Prostate gland (tissue), 2 donors: ENCODE measurements around the gene NCF2. TPM values are rescaled to one million over a fixed set of nuclear protein-coding genes. Genes with fewer than 3 reads are reported as not detected.

ENCODE experiments used
- DNase-seq: peaks from one replicate; pipeline ENCODE4 v3.0.0-alpha.2; 2019; ENCODE audit warnings: low spot score
- H3K27ac ChIP-seq, 2 donors: fragments of 200-600 bp; sonication (generic); 2 replicates each; pipeline ENCODE4 v1.5.1; 2017 to 2019
- H3K27me3 ChIP-seq: fragments of 200-600 bp; sonication (generic); replicated peaks from 2 replicates; pipeline ENCODE4 v1.5.1; 2019; ENCODE audit not compliant: insufficient read depth
- H3K36me3 ChIP-seq, 2 donors: fragments of 200-600 bp; sonication (generic); 1 replicate in 1 of 2; 2 replicates in 1 of 2; pipeline versions ENCODE4 v1.5.1 to v1.8.1; 2017 to 2019
- H3K4me1 ChIP-seq: fragments of 200-600 bp; sonication (generic); replicated peaks from 2 replicates; pipeline ENCODE4 v1.5.1; 2019
- H3K4me3 ChIP-seq, 2 donors: fragments of 200-600 bp; sonication (generic); 2 replicates each; pipeline ENCODE4 v1.5.1; 2017 to 2019
- H3K9me3 ChIP-seq: fragments of 200-600 bp; sonication (generic); 2 replicates; pipeline ENCODE4 v1.5.1; 2017
- POLR2A ChIP-seq: fragments of 450-650 bp; IDR thresholded peaks from one replicate; pipeline ENCODE4 v1.6.1; 2016; ENCODE audit warnings: antibody characterized with exemption, mild to moderate bottlenecking
- POLR2AphosphoS5 ChIP-seq: sonication (generic); formaldehyde crosslinking; IDR thresholded peaks from one replicate; pipeline ENCODE4 v1.6.1; 2017; ENCODE audit warnings: antibody characterized with exemption
- WGBS: methylation state at CpG from one replicate; pipeline ENCODE4 v1.1.5; 2018; 5-methylcytosine and 5-hydroxymethylcytosine counted together
- intact Hi-C: fragments of 100-400 bp; cut with DNase I; formaldehyde crosslinking; loops from one replicate; pipeline ENCODE4 v1.14.2; 2022
- total RNA-seq, 2 donors: library from RNA; depleted of rRNA; stranded (reverse); fragments of >200 nt; gene quantifications; one replicate each; pipeline ENCODE4 v1.1.0, GENCODE V29; 2016
- TF ChIP-seq, protein P1 (sequence below), 4 experiments: fragments of 200-600 bp in 2 of 4; fragments of 450-650 bp in 2 of 4; sonication (generic) in 2 of 4; IDR thresholded peaks; 1 replicate in 3 of 4; 2 replicates in 1 of 4; pipeline ENCODE4 v1.5.1; 2016 to 2019; ENCODE audit warnings: antibody characterized with exemption in 4 of 4, mild to moderate bottlenecking in 2 of 4, moderate library complexity in 2 of 4

Gene NCF2
- total RNA-seq, 2 donors from 2014 or later: 2.1 to 5.6 TPM

DNA sequence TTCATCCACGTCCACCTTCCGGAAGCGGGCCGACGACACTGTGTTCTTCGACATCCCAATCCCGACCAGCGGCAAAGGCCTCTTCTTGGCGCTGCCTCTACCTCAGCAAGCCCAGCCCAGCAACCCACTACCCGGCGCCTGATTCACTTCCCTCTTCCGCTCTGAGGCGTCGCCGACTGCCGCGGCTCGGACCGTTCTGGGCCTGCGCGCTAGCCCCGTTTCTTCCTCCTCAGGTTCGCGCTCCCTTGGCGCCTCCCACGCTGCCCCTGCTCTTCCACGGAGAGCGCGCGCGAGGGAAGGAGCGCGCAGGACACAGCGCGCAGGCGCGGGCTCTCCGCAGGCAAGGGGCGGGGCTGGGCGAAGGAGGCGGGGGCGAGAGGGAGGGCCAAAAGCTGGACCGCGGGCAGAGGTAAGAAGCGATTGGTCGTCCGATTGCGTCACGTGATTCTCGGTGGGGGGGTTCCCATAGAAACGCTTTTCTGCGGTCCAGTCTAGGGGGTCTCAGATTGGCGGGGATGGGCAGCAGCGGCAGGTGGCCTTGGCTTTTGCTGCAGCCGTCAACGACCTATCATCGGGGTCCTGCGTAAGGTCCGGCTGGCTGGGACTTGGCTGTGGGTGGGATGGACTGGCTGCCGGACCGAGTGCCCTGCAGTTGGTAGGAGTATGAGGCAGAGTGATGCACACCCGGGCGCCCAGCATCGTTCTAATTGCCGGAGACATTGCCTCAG lies 45.5 kb upstream of the NCF2 start, which contains the start of gene ARPC5:
Gene ARPC5, minus strand, starts transcription at position 178 of the 728 bp plus-strand sequence. Its CDS starts 124 bp downstream, at position 54.
- Histone ChIP-seq H3K27me3 (no peaks in the 10 kb centered on the region), H3K9me3 (no peaks in the 10 kb centered on the region), H3K36me3 (no peaks in the 10 kb centered on the region), H3K27ac (peak within 1 kb of the TSS; percentile 87 to 90), H3K4me1 (no peaks in the 10 kb centered on the region), H3K4me3 (peak within 1 kb of the TSS; percentile 83 to 93)
- intact Hi-C loops: loop anchor here (5.0 to 10.0 kb wide), 2 partner anchors 163 to 399 kb away; partner anchors contain the start of genes COLGALT2 and SMG7
- peak; percentile 94 for DNase-seq
- WGBS: under 1% methylated on average over 62 of the region's 65 CpGs
- TF ChIP-seq, protein P1, sequence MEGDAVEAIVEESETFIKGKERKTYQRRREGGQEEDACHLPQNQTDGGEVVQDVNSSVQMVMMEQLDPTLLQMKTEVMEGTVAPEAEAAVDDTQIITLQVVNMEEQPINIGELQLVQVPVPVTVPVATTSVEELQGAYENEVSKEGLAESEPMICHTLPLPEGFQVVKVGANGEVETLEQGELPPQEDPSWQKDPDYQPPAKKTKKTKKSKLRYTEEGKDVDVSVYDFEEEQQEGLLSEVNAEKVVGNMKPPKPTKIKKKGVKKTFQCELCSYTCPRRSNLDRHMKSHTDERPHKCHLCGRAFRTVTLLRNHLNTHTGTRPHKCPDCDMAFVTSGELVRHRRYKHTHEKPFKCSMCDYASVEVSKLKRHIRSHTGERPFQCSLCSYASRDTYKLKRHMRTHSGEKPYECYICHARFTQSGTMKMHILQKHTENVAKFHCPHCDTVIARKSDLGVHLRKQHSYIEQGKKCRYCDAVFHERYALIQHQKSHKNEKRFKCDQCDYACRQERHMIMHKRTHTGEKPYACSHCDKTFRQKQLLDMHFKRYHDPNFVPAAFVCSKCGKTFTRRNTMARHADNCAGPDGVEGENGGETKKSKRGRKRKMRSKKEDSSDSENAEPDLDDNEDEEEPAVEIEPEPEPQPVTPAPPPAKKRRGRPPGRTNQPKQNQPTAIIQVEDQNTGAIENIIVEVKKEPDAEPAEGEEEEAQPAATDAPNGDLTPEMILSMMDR (IDR thresholded peaks at IDR 0.05): peak in 1 of 4 experiments; percentile 18
- peak; percentile 98 for TF ChIP-seq POLR2AphosphoS5
- TF ChIP-seq POLR2A: peak; percentile 89

DNA sequence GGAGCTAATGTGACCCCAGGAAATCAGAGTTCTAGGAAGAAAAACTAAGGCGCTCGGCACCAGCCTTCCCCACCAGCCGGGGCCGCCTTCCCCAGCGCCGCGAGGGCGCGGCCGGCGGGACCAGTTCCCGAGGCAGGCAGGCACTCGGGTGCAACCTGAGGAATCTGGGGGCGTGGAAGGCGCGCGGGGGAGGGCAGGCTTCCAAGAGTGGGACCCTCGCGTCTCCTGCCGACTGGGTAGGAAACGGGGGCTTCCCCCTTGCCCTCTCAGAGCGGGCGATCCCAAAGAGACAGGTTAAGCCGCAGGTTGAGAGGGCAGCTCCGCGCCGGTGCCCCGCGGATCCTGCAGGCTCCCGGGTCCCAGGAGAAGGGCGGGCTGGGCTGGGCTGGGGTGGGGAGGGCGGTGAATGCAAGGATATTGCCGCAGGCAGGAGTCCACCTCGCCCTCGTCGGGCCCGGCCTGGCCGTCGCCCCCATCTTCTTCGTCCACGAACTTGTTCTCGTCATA lies 44.9 kb upstream of the NCF2 start:
- WGBS: under 1% methylated on average over 41 of the region's 42 CpGs
- Histone ChIP-seq H3K4me1 (no peaks in the 10 kb centered on the region), H3K4me3 (peak overlapping the region; percentile 83 to 93), H3K36me3 (no peaks in the 10 kb centered on the region), H3K9me3 (no peaks in the 10 kb centered on the region), H3K27ac (peak overlapping the region; percentile 87 to 90), H3K27me3 (no peaks in the 10 kb centered on the region)
- no peak for DNase-seq
- TF ChIP-seq, protein P1 (IDR thresholded peaks at IDR 0.05): peak in 1 of 4 experiments; percentile 1
- no peak for TF ChIP-seq POLR2AphosphoS5
- intact Hi-C loops: loop anchor here (5.0 to 10.0 kb wide), 2 partner anchors 163 to 400 kb away; partner anchors contain the start of genes COLGALT2 and SMG7

DNA sequence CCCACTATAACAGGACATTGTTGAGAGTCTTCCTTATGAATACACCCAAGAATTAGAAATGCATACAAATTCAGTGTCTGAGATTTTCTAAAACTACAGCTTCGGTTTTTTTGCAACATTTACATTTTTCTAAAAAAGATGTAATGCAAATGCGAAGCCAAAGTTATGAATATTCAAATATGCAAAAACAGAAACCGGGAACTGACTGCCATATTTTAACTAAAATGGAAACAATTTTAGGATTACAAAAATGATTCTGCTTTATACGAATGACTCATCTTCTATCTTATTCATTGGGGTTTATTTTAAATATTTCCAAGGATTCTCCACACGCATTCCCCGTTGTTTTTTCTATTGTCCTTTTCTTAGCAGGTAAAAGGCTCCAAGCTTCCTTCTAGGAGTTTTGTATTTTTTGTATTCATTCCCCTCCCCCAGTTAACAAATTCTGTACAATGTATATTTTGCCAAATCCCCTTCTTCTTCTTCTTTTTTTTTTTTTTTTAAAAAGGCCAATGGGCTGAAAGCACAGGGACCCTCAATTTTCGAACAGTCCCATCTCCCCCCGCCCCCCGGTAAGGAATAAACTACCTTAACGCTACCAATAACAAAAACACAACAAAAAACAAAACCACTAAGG lies 44.3 kb upstream of the NCF2 start:
- Histone ChIP-seq H3K4me1 (no peaks in the 10 kb centered on the region), H3K27ac (peak overlapping the region; percentile 87 to 90), H3K27me3 (no peaks in the 10 kb centered on the region), H3K9me3 (no peaks in the 10 kb centered on the region), H3K4me3 (peak overlapping the region; percentile 83 to 93), H3K36me3 (no peaks in the 10 kb centered on the region)
- intact Hi-C loops: loop anchor here (5.0 to 10.0 kb wide), 2 partner anchors 162 to 400 kb away; partner anchors contain the start of genes COLGALT2 and SMG7
- WGBS: 3% methylated on average over 10 of the region's 10 CpGs
- DNase-seq: no peak
- TF ChIP-seq, protein P1 (IDR thresholded peaks at IDR 0.05): no peak

DNA sequence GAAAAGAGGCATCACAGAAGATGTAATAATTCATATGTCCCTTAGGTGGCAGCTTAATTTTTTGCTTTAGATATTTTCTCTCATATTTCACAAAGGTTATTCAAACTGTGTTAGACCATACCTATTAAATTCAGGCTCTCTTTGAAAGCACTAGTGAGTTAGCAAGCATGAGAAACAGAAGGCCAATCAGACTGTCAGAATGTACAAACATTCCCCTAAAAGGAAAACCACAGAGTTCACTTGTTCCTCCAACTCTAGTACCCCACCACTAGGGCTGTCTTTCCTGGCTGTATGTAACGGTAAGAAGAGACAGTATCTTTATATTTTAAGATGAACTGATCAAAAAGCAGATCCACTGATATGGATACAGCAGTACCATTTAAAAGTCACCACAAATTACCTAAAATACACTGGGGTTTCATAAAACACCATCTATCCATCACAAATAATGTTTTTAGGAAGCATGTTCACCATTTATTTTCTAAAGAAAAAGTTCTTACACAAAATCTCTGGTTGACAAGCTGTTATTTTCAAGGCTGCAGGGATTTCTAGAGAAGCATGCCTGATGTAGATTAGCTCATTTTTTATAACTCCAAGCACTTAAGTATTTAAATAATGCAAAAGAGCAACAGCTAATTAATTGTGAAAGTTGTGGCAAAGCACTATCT lies 43.6 kb upstream of the NCF2 start:
- no peaks in the 10 kb centered on the region for H3K36me3 ChIP-seq
- WGBS: 0% methylated on average over 1 of the region's 1 CpG
- no peaks in the 10 kb centered on the region for H3K4me1 ChIP-seq
- H3K27ac ChIP-seq: peak overlapping the region; percentile 87 to 90
- intact Hi-C loops: loop anchor here (10.0 kb wide), 1 partner anchor 401 kb away; the partner anchor contains the start of gene COLGALT2
- no peaks in the 10 kb centered on the region for H3K9me3 ChIP-seq
- TF ChIP-seq, protein P1 (IDR thresholded peaks at IDR 0.05): peak in 3 of 4 experiments; percentile 29 to 53 (median 43)
- TF ChIP-seq POLR2A: no peak
- TF ChIP-seq POLR2AphosphoS5: peak; percentile 70
- peak overlapping the region; percentile 83 to 93 for H3K4me3 ChIP-seq
- DNase-seq: no peak
- no peaks in the 10 kb centered on the region for H3K27me3 ChIP-seq
